Measurements from ENCODE around the gene GNAS.
A peak's percentile ranks its signal among the peaks of the same experiment; 100 is the strongest.

Gene GNAS

GRCh38 chr20:58854638-58855471, 2.3 kb downstream of the GNAS start:
- no peak for DNase-seq

GRCh38 chr20:58855506-58856389, 3.2 kb downstream of the GNAS start:
- DNase-seq = no peak

- DNase-seq = no peak
These were observed 10.7 kb downstream of the GNAS start for GRCh38 chr20:58863044-58863790.

GRCh38 chr20:58864346-58864745, 11.8 kb downstream of the GNAS start:
- no peak for DNase-seq

- no peak for DNase-seq
These were observed 13.3 kb downstream of the GNAS start for GRCh38 chr20:58865843-58866242.

GRCh38 chr20:58867211-58867610, 14.7 kb downstream of the GNAS start:
- no peak for DNase-seq

GRCh38 chr20:58868795-58869194, 16.3 kb downstream of the GNAS start:
- DNase-seq = no peak

DNA sequence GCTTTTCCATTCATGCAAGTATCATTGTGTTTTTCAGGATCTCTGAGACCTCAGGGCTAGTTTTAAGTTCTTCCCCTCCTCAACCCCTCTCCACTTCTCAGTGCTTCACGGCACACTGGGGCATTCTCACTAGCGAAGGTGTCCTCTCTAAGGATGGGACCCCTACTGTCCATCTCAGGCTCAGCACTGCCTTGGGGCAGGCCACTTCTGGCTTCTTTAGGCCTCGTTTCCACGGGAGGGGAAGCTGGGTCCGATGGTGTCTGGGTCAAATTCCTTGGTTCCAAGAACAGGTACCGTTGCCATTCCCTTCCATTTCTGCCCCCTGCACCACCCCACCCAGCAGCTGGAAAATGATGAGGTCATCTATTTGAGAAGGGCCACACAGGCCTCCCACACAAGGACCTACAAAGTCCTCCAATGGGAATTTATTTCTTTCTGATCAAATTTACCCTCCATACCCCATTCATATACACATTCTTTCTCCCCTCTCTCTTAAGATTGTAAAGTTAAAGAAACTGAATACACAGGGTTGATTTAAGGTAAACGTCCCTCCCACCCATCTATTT, 17.2 kb downstream of the GNAS start:
- no peak for DNase-seq

- DNase-seq = peak; percentile 49
These were observed 17.9 kb downstream of the GNAS start for GRCh38 chr20:58870293-58871014.

DNA sequence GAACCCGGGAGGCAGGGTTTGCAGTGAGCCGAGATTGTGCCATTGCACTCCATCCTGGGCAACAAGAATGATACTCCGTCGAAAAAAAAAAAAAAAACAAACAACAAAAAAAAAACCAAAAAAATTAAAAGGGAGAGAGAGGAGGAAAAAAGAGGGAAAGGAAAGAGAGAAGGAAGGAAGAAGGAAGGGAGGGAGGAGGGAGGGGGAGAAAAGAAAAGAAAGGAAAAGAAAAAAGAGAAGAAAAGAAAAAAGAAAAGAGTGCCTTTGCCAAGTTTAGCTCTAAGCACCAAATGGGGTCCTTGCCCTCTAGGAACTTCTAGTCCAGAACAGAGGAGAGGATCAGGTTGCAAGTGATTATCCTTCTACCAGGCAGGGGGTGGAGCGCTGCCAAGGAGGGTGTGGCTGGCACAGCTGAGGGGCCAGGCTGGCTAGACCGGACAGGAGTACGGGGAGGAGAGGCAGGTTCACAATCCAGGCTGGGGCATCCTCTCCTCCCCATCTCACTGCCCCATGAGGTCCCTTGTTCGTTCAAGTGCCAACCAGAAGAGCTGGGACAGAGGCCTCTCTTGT, 19.1 kb downstream of the GNAS start:
- DNase-seq = no peak

DNA sequence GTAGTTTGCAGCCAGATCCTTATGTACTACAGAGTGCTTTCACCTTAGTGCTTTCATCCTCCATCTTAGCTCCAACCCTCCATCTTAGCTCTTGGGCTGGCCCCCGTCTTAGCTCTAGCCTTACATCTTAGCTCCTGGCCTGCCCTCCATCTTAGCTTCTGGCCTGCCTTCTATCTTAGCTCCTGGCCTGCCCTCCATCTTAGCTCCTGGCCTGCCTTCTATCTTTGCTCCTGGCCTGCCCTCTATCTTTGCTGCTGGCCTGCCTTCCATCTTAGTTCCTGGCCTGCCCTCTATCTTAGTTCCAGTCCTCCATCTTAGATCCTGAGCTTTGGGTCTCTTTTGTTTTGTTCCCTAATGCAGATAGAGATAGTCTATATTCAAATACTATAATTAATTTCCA, 22.0 kb downstream of the GNAS start:
- no peak for DNase-seq

- DNase-seq = no peak
These were observed 22.6 kb downstream of the GNAS start for GRCh38 chr20:58875111-58875510.

GRCh38 chr20:58875541-58876134, 23.1 kb downstream of the GNAS start:
- DNase-seq = no peak

DNA sequence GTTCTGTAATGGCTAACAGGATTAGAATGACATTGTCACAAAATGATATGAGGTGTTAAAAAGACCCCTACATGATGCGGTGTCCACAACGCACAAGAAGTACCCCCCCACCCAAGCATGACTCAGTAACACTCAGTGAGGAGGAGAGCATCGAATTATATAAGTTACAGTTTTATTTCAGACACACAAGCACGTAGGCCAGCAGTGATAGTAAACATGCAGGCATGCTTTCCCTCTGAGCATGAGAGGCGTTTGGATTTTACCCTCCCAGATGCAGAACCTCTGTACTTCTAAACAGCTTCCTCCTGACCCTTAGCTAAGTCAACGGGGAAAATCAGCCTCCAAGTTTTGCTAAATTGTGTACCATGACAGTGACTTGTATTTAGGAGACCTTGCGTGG, 23.9 kb downstream of the GNAS start:
- no peak for DNase-seq

GRCh38 chr20:58877050-58877975, 24.8 kb downstream of the GNAS start:
- no peak for DNase-seq

DNA sequence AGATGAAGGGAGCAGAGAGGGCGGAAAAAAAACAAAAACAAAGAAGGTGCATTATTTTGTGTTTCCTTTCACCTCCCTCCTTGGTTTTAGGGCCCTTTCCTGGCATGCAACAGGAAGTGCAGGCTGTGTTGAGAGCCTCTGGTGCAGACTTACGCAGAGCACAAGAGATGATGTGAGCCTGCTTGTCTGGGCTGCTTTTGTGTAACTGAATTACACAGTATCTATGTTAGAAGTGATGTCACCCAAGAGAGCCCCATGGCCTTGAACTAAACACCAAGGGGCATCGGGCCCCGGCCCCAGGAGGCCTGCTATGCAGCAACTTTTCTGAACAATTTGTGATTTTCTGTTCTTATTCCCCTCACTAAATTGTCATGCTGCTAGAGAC, 25.5 kb downstream of the GNAS start:
- no peak for DNase-seq

DNA sequence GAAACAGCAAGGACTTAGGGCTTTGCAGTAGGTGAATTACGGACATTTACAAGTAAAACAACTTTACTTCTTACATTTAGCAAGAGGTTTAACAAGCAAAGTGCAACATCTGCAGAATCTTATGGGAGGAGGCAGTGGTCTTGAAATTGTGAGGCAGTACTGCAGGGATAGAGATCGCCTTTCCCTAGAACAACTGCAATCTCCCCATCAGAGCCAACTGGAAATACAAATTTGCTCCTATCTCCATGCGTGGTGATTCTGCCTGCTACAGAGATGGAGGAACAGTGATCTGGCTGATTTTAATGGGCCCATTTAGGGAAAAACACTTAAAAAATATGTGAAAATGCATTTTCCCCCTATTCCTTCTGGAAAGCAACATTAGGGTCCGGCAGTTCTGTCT, 25.9 kb downstream of the GNAS start:
- DNase-seq = no peak

DNA sequence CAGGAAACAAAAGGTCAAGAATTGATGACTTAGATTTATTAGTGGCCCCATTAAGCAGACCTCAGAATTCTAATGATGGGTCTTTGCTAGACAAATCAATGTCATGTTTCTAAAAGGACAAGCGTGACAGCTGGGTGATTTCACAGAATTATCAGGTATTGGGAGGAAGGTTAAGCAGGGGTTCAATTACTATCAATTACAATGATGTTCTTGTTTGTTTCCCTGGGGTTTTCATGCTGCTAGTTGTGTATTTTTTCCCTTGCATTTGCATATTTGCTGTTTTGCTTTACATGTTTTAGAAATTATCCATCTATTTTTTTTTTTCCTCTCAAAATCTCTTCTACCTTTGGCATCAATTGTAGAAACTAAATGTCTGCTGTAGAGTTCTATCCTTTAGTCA, 27.9 kb downstream of the GNAS start:
- no peak for DNase-seq

GRCh38 chr20:58880994-58881752, 28.7 kb downstream of the GNAS start:
- no peak for DNase-seq

DNA sequence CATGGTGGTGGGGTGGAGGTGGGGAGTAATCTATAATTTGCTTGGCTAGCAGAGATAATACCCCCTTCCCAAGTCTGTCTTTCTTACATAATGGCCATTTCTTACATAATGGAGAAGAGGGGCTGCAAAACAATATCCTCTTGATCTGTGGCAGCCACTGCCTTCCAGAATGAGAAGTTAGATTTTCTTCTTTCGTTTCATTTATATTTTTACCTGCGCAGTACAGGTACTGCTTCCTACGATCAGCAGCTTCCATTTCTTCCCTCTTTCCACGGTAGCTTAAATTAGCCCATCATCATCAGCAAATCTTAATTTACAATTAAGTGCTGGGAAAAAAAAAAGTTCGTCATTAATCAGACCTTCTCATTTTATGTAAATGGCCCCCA, 30.2 kb downstream of the GNAS start:
- no peak for DNase-seq

All from CD4-positive, alpha-beta T cell treated with Interleukin-4 for 4 hours (primary cell).